H1 (cell line): ENCODE data around the gene MLF1. TPM values are rescaled to one million over a fixed set of nuclear protein-coding genes. Genes with fewer than 3 reads are reported as not detected.

Source experiments
- BRCA1 ChIP-seq: IDR thresholded peaks from 2 replicates; pipeline ENCODE4 v1.6.1; 2012; ENCODE audit warnings: low read depth, low read length, improper control_type of control experiment
- KDM4A ChIP-seq: IDR thresholded peaks from one replicate; pipeline ENCODE4 v1.7.1; 2012; ENCODE audit warnings: low read depth, mild to moderate bottlenecking, moderate library complexity, low read length, inconsistent platforms; ENCODE audit not compliant: severe bottlenecking
- polyA plus RNA-seq, 7 experiments: library from polyadenylated mRNA; depleted of rRNA in 3 of 7; stranded (reverse) in 5 of 7; unstranded in 2 of 7; fragments of >200 nt in 5 of 7; fragments of 200-250 nt in 2 of 7; gene quantifications; 1 replicate in 5 of 7; 2 replicates in 1 of 7; 4 replicates in 1 of 7; pipeline versions ENCODE4 v1.2.1 to v1.2.3, GENCODE V29; 2011 to 2013; ENCODE audit warnings: missing spikeins in 2 of 7, mixed read lengths in 2 of 7
- total RNA-seq: library from RNA; stranded (reverse); fragmentation: NEBNext Ultra II Directional; extraction: Animal tissue kit (Norgen Biotek cat#: 25700); gene quantifications from 2 replicates; pipeline ENCODE4 v1.2.1, GENCODE V29; 2021

Gene MLF1
- total and polyA plus RNA-seq, 2 of the 8 experiments (the other 6 are each of a cell fraction or from before 2014, with no cell fraction given), result 13.4 to 48.9 TPM

DNA sequence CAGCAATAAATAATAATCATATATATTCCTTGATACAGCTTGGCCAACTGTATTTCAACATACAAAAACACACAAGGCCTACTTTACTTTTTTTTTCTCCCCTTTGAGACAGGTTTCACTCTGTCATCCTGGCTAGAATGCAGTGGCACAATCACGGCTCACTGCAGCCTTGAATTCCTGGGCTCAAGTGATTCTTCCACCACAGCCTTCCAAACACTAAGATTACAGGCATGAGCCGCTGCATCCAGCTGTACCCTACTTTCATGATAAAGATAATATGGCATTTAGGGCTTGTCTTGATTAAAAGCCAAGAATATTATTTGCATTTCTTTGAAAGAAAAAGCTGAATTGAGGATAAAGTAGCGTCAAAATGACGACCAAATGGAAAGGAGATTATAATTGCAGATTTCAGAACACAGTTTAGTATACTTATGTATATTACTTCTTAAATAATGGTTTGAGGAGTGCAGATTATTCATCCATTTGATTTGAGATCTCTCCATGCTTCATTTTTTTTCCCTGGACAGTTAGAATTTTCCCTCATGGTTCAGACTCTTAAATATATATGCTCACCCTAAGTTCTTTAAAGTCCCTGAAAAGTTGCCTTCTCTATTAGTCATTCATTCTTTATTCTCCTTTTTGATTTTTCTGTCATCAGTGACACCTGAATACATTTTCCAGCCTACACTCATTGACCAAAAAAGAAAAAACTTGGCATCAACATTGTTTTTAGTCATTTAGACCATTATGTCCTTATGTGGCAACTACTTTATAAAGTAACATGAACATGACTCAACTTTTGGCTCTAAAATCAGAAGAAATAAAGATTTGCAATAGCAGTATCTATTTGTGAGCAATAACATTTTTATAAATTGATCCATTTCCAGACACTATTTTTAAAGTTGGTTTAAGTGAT is 48.5 kb upstream of the MLF1 start (continued):
- no peak for TF ChIP-seq BRCA1
- TF ChIP-seq KDM4A, result no peak
